Esophagus mucosa (tissue), 1 donor: Measurements from ENCODE around the gene SYNE1. TPM values are rescaled to one million over a fixed set of nuclear protein-coding genes. Genes with fewer than 3 reads are reported as not detected.
"Not testable (repeated sequence)": the region's sequence is repeated elsewhere in the genome, so short reads cannot be mapped to it uniquely, and the experiment has no call there.

ENCODE experiments used
- ATAC-seq: fragments of 200-7000 bp; cut with Tn5 transposase; one replicate; pipeline ENCODE4 v1.9.1; 2020
- total RNA-seq: library from RNA; stranded (reverse); gene quantifications from one replicate; pipeline ENCODE4 v1.2.4, GENCODE V29; 2023
- donor health status: DM: yes; HTN: yes; CAD: no.

Gene SYNE1
- total RNA-seq, 1 donor from 2014 or later = 4.0 TPM

GRCh38 chr6:152566103-152566875, 70.9 kb downstream of the SYNE1 start:
- no peak for ATAC-seq

- no peak for ATAC-seq
Measured at GRCh38 chr6:152563177-152563576, 74.0 kb downstream of the SYNE1 start.

DNA sequence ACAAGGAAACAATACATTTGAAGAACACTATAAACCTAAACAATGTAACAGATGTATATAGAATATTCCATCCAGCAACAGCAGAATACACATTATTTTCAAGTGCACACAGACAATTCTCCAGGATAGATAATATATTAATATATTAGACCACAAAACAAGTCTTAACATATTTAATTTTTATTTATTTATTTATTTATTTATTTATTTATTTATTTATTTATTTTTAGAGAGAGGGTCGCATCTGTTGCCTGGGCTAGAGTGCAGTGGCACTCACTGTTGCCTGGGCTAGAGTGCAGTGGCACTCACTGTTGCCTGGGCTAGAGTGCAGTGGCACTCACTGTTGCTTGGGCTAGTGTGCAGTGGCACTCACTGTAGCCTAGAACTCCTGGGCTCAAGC, 78.4 kb downstream of the SYNE1 start:
- ATAC-seq = not testable (repeated sequence)

DNA sequence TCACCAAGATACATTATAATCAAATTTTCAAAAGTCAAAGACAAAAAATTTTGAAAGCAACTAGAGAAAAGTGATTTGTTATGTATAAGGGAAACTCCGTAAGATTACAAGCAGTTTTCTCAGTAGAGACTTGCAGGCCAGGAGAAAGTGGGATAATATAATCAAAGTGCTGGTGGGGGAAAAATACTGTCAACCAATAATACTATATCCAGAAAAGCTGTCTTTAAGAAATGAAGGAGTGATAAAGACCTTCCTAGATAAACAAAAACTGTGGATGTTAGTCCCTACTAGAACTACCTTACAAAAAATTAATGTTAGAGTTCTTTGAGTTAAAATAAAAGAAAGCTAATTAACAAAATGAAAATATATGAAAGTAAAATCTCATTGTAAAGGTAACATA, 79.7 kb downstream of the SYNE1 start:
- no peak for ATAC-seq

- ATAC-seq = no peak
Measured at GRCh38 chr6:152554851-152555250, 82.3 kb downstream of the SYNE1 start.

- peak; percentile 73 for ATAC-seq
Measured at GRCh38 chr6:152552616-152553209, 84.4 kb downstream of the SYNE1 start.

DNA sequence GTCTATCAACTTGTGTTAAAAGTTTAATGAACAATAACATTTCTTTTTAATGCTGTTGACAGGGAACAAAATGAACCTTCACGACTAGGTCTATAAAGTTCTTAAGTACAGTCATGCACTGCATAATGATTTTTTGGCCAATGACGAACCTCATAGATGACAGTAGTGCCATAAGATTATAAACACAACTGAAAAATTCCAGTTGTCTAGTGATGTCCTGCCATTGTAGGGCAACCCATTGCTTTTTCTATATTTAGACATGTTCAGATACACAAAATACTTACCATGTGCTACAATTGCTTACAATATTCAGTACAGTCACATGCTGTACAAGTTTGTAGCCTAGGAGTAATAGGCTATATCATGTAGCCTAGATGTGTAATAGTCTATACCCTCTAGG, 93.6 kb downstream of the SYNE1 start:
- ATAC-seq = no peak

DNA sequence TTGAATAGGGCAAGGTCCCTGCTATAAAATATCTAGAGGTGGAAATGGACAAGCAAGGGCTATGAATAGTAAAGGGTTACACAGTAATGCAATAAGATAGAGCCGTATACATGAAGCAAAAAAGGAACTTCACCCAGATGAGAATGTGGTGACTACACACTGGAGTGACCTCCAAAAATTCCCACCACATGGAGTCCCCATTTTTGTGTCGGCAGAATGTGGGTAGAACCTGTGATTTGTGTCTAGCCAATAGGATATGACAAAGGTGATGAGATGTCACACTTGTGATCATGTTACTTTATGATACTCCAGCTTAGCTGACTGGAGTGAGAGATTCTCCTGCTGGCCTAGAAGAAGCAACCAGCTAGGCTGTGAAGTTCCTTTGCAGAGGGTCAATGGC, 96.8 kb downstream of the SYNE1 start:
- ATAC-seq = no peak

GRCh38 chr6:152534541-152534940, 102.6 kb downstream of the SYNE1 start:
- ATAC-seq = no peak

DNA sequence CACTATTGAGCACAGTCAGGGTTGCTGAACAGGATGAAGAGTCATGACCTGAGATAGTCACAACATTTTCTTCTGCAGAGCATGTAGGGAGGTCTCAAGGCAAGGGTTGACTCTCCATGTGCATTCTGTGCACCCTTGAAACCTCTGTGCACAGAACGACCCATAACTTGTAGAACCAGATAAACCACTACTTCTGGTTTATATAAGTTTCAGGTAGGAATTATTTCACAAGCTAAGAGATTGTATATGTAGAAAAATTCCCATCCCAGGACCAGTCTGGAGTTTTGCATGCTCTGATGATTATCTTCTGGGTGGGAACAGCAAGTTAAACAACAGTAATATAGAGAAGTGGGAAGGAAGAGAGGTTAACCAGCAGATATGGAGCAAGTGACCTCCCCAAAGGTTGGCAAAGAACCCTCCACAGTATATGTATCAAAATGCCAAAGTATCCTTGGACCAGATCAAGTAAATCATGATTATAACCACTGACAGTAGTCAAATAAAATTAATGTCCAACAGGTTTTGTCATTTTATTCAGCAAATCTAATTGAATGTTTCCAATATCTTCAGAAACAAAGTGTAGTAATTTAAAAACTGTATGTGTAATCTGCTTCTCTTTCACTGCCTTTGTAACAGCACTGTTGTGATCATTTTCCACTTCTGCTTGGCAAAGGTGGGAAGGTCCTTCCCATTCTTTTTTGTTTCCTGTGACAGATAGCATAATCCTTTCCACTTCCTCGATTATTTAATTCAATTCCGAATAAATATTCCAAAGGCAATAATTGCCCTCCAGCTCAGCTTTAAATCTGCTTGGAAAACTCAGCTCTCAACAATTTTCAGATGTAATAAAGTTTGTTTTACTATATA, 104.4 kb downstream of the SYNE1 start:
- ATAC-seq = no peak

DNA sequence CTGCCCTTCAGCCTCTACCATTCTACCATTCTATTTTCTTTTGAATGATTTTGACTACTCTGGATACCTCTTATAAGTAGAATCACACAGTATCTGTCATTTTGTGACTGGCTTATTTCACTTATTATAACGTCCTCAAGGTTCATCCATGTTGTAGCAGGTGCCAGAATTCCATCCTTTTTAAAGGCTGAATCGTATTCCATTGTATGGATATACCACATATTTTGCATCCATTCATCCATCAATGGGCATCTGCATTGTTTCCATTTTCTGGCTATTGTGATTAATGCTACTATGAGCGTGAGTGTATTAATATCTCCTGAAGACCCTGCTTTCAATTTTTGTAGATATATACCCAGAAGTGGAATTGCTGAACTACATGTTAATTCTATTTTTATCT, 105.5 kb downstream of the SYNE1 start:
- ATAC-seq = no peak

GRCh38 chr6:152529369-152529768, 107.8 kb downstream of the SYNE1 start:
- no peak for ATAC-seq

DNA sequence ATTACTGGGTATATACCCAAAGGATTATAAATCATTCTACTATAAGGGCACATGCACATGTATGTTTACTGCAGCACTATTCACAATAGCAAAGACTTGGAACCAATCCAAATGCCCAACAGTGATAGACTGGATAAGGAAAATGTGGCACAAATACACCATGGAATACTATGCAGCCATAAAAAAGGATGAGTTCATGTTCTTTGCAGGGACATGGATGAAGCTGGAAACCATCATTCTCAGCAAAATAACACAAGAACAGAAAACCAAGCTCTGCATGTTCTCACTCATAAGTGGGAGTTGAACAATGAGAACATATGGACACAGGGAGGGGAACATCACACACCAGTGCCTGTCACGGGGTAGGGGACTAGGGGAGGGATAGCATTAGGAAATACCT, 123.0 kb downstream of the SYNE1 start:
- ATAC-seq = not testable (repeated sequence)

GRCh38 chr6:152509916-152510315, 127.2 kb downstream of the SYNE1 start:
- no peak for ATAC-seq

DNA sequence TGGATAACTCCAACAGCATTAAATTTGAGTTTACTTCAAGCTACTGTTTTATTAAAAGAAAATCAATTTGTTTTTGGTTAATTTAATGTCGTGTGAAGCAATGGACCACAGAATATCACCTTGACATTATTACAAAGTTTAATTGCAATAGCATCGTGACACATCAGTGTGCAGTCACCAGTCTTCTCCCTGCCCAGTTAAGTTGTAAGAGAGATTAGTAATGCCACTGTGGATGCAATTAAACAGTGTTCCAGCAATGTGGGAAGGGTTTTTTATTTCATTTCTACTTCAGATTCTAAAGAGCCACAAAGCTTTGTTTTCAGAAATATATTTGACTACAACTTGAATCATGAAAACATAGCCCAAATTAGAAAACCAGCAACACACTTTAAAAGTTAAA, 128.7 kb downstream of the SYNE1 start:
- no peak for ATAC-seq

DNA sequence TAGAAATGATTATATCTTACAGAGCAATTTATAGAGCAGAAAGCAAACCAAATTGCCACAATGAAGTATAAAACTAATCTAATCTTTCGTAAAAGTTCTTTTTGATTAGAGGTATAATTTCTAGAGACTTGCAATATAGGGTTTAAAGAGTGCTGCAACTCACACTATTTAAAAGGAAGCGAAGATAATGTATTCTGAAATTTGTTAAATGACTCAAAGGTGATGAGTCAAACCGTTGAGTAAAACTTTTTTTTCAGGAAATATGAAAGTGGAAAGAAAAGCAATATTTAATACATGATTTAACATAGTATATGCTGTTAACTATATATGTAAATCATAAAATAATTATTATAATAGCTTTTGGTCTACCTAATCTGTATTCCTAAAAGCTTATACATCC, 133.6 kb downstream of the SYNE1 start:
- no peak for ATAC-seq

DNA sequence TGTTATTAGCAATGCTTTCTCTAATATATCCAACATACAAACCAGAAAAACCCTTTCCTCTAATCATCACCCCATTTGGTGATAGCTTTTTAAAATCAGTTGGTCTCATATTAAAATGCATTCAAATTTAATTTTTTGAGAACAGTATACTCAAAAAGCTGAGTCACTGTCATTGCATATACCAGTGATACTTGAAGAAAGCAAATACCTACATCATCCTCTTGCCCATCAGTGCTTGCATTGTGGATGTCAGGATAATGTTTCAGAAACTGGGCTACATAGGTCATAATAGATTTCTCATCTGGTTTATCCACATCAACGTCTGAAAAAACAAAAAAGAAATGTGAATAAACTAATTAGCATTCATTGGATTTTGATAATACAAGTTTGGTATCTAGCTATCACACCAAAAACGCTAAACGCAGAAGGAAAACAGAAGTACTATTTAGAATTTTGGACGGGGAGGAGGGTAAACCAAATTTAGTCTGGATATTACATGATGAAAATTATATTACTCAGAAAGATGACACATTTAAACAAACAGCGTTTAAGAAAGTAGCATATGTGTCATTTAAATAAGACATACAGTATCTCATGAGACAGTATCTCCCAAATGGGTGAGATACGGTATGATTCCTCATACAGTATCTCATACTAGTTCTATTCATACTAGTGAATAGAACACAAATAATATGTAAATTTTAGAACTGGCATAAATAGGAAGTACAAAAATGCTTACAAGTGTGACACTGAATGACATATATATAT, 134.6 kb downstream of the SYNE1 start:
- ATAC-seq = no peak

DNA sequence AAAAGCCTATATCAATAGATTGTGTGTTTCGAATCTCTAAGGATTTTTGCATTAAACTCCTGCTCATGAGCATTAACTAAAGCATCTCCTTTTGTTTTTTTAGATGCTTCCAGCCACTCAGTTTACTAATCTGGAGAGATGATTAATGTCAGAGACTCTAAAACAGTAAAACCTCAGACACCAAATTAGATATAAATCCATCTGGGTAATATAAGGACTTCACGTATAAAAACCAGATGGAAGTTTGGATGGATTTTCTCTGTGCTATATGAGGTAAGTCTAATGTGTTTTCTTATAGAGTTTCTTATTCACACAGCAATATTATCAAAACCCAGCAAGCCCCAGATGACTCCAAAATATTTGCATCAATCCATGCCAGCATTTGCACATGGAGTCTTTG, 137.2 kb downstream of the SYNE1 start:
- no peak for ATAC-seq

GRCh38 chr6:152496731-152497130, 140.4 kb downstream of the SYNE1 start:
- ATAC-seq = no peak

GRCh38 chr6:152495456-152495855, 141.7 kb downstream of the SYNE1 start:
- ATAC-seq = not testable (repeated sequence)

DNA sequence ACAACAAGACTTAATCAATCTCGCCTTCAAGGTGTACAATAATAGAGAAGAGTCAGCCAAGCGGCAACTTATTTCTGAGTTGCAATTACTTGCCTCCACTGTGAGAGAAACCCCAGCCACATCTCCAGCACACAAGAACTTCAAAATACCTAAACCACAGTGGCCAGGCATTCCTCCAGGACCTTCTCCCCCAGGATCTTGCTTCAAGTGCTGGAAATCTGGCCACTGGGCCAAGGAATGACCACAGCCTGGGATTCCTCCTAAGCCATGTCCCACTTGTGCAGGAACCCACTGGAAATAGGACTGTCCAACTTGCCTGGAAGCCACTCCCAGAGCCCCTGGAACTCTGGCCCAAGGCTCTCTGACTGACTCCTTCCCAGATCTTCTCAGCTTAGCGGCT, 144.9 kb downstream of the SYNE1 start:
- not testable (repeated sequence) for ATAC-seq

DNA sequence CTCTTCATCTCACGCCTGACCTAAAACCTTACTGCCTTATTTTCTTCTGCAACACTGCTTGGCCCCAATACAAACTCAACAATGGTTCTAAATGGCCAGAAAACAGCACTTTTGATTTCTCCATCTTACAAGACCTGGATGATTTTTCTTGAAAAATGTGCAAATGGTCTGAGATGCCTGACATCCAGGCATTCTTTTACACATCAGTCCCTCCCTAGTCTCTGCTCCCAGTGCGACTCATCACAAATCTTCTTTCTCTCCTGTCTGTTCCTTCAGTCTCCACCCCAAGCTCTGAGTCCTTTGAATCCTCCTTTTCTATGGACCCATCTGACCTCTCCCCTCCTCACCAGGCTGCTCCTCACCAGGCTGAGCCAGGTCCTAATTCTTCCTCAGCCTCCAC, 145.7 kb downstream of the SYNE1 start:
- not testable (repeated sequence) for ATAC-seq

GRCh38 chr6:152490971-152491378, 146.2 kb downstream of the SYNE1 start:
- ATAC-seq = not testable (repeated sequence)
